ENCODE data around the gene OSBPL9.

DNA sequence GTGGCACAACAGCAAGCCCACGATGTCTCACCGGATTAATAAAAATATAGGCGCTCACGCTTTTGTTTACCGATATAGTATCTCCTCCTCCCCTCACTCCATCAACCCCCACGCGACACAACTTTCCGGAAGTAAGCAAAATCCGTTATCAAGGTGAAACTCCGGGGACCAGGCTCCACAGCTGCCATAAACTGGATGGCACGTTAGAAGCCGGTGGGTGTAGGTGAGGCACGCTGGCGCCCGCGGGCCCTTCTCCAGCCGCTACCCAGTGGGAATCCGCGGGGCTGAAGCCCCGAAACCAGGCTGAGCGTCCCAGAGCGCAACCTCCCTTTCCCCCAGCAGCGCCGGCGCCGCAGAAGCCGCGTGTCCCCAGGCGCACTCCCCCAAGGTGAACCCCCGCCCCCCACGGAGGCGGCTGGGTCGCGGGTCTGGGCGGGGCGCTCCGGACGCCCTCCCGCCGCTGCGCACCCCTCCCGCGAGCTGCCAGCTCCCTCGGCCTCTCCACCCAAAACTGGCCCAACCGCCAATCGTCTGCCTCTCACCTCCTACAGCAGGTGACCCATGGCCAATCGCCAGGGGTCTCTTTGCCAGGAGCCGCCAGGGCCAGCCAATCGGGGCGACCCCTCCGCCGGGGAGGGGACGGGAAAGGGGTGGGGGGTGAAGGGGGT, 112.4 kb downstream of the OSBPL9 start:
- no peak for TF ChIP-seq L3MBTL2 (conservative IDR thresholded peaks at IDR 0.05)
- TF ChIP-seq SUZ12 (IDR thresholded peaks at IDR 0.05) = no peak
- TF ChIP-seq LEF1 (IDR thresholded peaks at IDR 0.05; ENCODE audit: borderline replicate concordance) = no peak
- TF ChIP-seq HDGF (IDR thresholded peaks at IDR 0.05; ENCODE audit: borderline replicate concordance) = no peak
- TF ChIP-seq FOXM1 (IDR thresholded peaks at IDR 0.05; ENCODE audit: borderline replicate concordance) = no peak
- no peak for TF ChIP-seq NFRKB (IDR thresholded peaks at IDR 0.05)
- no peak for TF ChIP-seq SP1 (IDR thresholded peaks at IDR 0.05)
